HL-60 (cell line): Measurements from ENCODE around the gene COASY.

Experiments
- DNase-seq, 2 experiments: peaks; one replicate each; pipeline ENCODE4 v3.0.0-alpha.2; 2010 to 2020; ENCODE audit warnings: low read depth in 1 of 2, low spot score in 1 of 2
- H3K27ac ChIP-seq: fragments of 250-450 bp; sonication (Bioruptor Pico); replicated peaks from 2 replicates; pipeline ENCODE4 v1.5.1; 2020; ENCODE audit warnings: mild to moderate bottlenecking, moderate library complexity
- H3K27me3 ChIP-seq: fragments of 250-450 bp; sonication (Bioruptor Pico); 2 replicates; pipeline ENCODE4 v1.5.1; 2021; ENCODE audit warnings: mild to moderate bottlenecking, moderate library complexity; ENCODE audit not compliant: insufficient read depth, poor library complexity, severe bottlenecking
- H3K4me3 ChIP-seq: replicated peaks from 2 replicates; pipeline ENCODE4 v1.5.1; 2011; ENCODE audit warnings: mild to moderate bottlenecking, control low read depth, low read length; ENCODE audit not compliant: insufficient read depth
- GABPA ChIP-seq: IDR thresholded peaks from 2 replicates; pipeline ENCODE4 v1.6.1; 2012; ENCODE audit warnings: low read depth
- POLR2AphosphoS5 ChIP-seq: IDR thresholded peaks from 2 replicates; pipeline ENCODE4 v1.6.1; 2012; ENCODE audit warnings: low read depth
- SPI1 ChIP-seq: IDR thresholded peaks from 2 replicates; pipeline ENCODE4 v1.6.1; 2012; ENCODE audit warnings: low read depth, mild to moderate bottlenecking, borderline replicate concordance
- TF ChIP-seq, protein P1 (sequence below): IDR thresholded peaks from one replicate; pipeline ENCODE4 v1.5.1; 2011; ENCODE audit warnings: low read length, control low read depth, inconsistent platforms; ENCODE audit not compliant: insufficient read depth
- TF ChIP-seq, protein P2 (sequence below): IDR thresholded peaks from 2 replicates; pipeline ENCODE4 v1.6.1; 2012; ENCODE audit warnings: low read depth; ENCODE audit not compliant: insufficient replicate concordance

The COASY gene

DNA sequence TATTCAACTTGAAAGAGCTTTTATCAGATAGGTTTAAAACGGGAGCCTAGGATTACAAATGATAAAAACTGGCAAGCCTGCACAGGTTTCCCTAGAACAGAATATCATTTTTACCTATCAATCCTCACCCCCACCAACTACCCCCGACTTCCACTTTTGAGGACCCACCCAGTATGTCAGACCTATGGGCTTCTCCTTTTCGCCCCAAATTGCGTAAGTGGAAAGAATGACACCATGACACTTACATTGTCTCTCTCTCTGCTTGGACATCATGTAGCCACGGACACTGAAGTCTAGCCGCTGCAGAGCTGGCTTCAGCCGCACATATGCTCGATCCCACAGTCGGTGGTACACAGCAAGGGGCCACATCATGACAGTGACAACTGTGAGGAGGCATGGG is 22.9 kb downstream of the COASY start:
- TF ChIP-seq SPI1, result peak; percentile 88
- TF ChIP-seq, protein P1, sequence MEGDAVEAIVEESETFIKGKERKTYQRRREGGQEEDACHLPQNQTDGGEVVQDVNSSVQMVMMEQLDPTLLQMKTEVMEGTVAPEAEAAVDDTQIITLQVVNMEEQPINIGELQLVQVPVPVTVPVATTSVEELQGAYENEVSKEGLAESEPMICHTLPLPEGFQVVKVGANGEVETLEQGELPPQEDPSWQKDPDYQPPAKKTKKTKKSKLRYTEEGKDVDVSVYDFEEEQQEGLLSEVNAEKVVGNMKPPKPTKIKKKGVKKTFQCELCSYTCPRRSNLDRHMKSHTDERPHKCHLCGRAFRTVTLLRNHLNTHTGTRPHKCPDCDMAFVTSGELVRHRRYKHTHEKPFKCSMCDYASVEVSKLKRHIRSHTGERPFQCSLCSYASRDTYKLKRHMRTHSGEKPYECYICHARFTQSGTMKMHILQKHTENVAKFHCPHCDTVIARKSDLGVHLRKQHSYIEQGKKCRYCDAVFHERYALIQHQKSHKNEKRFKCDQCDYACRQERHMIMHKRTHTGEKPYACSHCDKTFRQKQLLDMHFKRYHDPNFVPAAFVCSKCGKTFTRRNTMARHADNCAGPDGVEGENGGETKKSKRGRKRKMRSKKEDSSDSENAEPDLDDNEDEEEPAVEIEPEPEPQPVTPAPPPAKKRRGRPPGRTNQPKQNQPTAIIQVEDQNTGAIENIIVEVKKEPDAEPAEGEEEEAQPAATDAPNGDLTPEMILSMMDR, result no peak
- Histone ChIP-seq H3K27ac (peak overlapping the region; percentile 48), H3K4me3 (no peak overlapping the region), H3K27me3 (no peaks in the 10 kb centered on the region)
- DNase-seq, result peak in 1 of 2 experiments; percentile 73

DNA sequence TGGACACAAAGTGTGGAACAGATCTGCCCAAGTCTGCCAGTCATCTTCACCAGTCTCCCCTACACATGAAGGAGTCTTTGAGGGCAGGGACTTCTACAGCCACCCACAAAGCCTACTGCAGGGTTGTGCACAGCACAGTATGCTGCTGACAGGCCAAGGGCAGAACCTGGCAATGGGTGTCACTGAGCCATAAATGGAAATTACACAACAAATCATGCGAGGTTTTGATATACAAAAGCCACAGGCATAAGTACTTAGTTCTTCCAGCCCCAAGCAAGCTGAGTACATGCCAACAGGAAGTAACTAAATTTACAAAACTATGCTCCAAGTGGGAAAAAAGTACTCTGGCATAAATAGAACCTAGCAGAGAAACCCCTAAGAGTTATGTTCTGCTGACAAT is 23.4 kb downstream of the COASY start:
- peak overlapping the region; percentile 48 for H3K27ac ChIP-seq

DNA sequence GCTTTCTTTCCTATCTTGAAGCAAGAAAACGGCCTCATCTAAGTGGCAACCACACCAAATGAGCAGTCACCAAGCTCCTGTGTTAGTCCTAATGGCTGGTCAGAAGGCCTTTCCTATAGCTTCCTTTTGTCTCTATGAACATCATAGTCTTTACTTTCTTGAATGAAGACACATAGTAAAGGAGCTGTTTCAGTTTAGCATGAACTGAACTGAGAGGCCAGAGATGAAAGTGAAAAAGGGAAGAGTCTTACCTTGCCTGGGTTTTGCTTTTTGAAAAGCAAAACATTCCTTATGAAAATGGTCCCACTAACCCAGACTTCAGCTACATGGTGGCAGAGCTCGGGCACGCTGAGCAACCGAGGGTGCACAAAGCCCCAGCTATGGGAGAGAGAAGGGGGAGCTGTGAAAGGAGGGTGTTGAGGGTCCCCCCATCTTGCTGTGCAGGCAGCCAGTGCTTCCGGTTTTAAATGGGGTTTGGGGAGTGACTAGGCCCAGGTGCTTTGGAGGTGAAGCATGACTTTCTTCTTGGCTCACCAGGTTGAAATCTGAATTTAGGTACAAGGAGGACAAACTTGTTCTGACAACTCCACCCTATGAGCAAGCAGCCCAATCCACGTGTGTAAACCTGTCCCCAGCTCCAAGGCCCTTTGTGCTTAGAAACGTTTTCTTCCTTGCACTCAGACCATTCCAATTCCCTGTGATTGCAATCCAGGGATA is 24.7 kb downstream of the COASY start:
- no peak overlapping the region for H3K27ac ChIP-seq
- no peaks in the 10 kb centered on the region for H3K27me3 ChIP-seq
- DNase-seq, result no peak
- H3K4me3 ChIP-seq, result no peak overlapping the region
- TF ChIP-seq SPI1 (no peak), POLR2AphosphoS5 (no peak), GABPA (no peak)
- TF ChIP-seq, protein P2, sequence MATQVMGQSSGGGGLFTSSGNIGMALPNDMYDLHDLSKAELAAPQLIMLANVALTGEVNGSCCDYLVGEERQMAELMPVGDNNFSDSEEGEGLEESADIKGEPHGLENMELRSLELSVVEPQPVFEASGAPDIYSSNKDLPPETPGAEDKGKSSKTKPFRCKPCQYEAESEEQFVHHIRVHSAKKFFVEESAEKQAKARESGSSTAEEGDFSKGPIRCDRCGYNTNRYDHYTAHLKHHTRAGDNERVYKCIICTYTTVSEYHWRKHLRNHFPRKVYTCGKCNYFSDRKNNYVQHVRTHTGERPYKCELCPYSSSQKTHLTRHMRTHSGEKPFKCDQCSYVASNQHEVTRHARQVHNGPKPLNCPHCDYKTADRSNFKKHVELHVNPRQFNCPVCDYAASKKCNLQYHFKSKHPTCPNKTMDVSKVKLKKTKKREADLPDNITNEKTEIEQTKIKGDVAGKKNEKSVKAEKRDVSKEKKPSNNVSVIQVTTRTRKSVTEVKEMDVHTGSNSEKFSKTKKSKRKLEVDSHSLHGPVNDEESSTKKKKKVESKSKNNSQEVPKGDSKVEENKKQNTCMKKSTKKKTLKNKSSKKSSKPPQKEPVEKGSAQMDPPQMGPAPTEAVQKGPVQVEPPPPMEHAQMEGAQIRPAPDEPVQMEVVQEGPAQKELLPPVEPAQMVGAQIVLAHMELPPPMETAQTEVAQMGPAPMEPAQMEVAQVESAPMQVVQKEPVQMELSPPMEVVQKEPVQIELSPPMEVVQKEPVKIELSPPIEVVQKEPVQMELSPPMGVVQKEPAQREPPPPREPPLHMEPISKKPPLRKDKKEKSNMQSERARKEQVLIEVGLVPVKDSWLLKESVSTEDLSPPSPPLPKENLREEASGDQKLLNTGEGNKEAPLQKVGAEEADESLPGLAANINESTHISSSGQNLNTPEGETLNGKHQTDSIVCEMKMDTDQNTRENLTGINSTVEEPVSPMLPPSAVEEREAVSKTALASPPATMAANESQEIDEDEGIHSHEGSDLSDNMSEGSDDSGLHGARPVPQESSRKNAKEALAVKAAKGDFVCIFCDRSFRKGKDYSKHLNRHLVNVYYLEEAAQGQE, result no peak
- TF ChIP-seq, protein P1, result no peak

More for the DNA sequence above, 23.4 kb downstream of the COASY start:
- TF ChIP-seq, protein P1, result no peak
- TF ChIP-seq POLR2AphosphoS5 (no peak), SPI1 (no peak), GABPA (no peak)
- TF ChIP-seq, protein P2, result no peak
- peak in 1 of 2 experiments; percentile 35 for DNase-seq
- H3K4me3 ChIP-seq, result no peak overlapping the region
- H3K27me3 ChIP-seq, result no peaks in the 10 kb centered on the region

DNA sequence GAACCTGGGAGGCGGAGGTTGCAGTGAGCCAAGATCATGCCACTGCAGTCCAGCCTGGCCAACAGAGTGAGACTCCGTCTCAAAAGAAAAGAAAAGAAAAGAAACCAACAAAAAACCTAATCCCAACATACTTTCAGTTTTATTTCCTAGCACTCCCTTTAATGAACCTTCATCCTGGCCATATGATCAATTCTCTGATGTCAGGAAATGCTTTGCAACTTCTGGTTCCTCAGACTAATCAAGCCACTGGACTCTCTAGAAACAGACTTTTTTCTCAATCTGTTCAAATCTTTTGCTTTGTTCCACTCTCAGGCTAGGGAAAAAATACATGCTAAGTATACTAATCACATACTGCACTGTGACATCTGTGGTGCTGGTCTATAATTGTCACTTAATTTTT is 28.9 kb downstream of the COASY start:
- H3K4me3 ChIP-seq, result no peak overlapping the region
- H3K27me3 ChIP-seq, result no peaks in the 10 kb centered on the region
- DNase-seq, result no peak
- TF ChIP-seq, protein P1, result no peak
- TF ChIP-seq GABPA (no peak), POLR2AphosphoS5 (no peak), SPI1 (no peak)
- TF ChIP-seq, protein P2, result no peak
- H3K27ac ChIP-seq, result no peak overlapping the region
